H9 (cell line): ENCODE results near the gene CDKN3. TPM values are rescaled to one million over a fixed set of nuclear protein-coding genes. Genes with fewer than 3 reads are reported as not detected.

Source experiments
- DNase-seq: peaks from one replicate; pipeline ENCODE4 v3.0.0-alpha.2; 2017
- H2AFZ ChIP-seq: one replicate; pipeline ENCODE4 v1.6.1; 2013; ENCODE audit warnings: mild to moderate bottlenecking, low read length, control low read depth, moderate library complexity
- H2AK5ac ChIP-seq: 2 replicates; pipeline ENCODE4 v1.6.1; 2013; ENCODE audit warnings: low read length, control low read depth, mixed read lengths; ENCODE audit not compliant: insufficient read length
- H2BK120ac ChIP-seq: one replicate; pipeline ENCODE4 v1.6.1; 2013; ENCODE audit warnings: low read depth, mild to moderate bottlenecking, low read length, control low read depth, inconsistent platforms; ENCODE audit not compliant: poor library complexity, severe bottlenecking
- H2BK12ac ChIP-seq: 2 replicates; pipeline ENCODE4 v1.6.1; 2013; ENCODE audit warnings: low read length, control low read depth, mixed read lengths, low read depth; ENCODE audit not compliant: insufficient read length
- H2BK15ac ChIP-seq: 2 replicates; pipeline ENCODE4 v1.6.1; 2013; ENCODE audit warnings: low read depth, low read length, control low read depth
- H2BK20ac ChIP-seq: one replicate; pipeline ENCODE4 v1.6.1; 2013; ENCODE audit warnings: low read depth, mild to moderate bottlenecking, low read length, control low read depth, inconsistent platforms; ENCODE audit not compliant: poor library complexity, severe bottlenecking
- H2BK5ac ChIP-seq: 2 replicates; pipeline ENCODE4 v1.6.1; 2013; ENCODE audit warnings: low read length, control low read depth, mixed read lengths; ENCODE audit not compliant: insufficient read length
- H3K14ac ChIP-seq: 2 replicates; pipeline ENCODE4 v1.6.1; 2013; ENCODE audit warnings: low read length, control low read depth; ENCODE audit not compliant: insufficient read depth
- H3K18ac ChIP-seq: 2 replicates; pipeline ENCODE4 v1.6.1; 2013; ENCODE audit warnings: low read depth, mild to moderate bottlenecking, mixed read lengths, low read length, control low read depth; ENCODE audit not compliant: insufficient read length
- H3K23ac ChIP-seq: 2 replicates; pipeline ENCODE4 v1.6.1; 2013; ENCODE audit warnings: low read length, control low read depth, mixed read lengths, low read depth; ENCODE audit not compliant: insufficient read length
- H3K23me2 ChIP-seq: 2 replicates; pipeline ENCODE4 v1.6.1; 2013; ENCODE audit warnings: low read depth, mild to moderate bottlenecking, mixed read lengths, low read length, control low read depth; ENCODE audit not compliant: insufficient read length, poor library complexity, severe bottlenecking
- H3K27ac ChIP-seq: 2 replicates; pipeline ENCODE4 v1.5.1; 2013; ENCODE audit warnings: low read length, control low read depth, mixed read lengths, low read depth; ENCODE audit not compliant: insufficient read length
- H3K27me3 ChIP-seq: 2 replicates; pipeline ENCODE4 v1.6.1; 2013; ENCODE audit warnings: low read length, control low read depth, inconsistent platforms; ENCODE audit not compliant: insufficient read depth
- H3K4ac ChIP-seq: 2 replicates; pipeline ENCODE4 v1.6.1; 2013; ENCODE audit warnings: low read depth, mild to moderate bottlenecking, control low read depth, inconsistent platforms, low read length, moderate library complexity
- H3K4me1 ChIP-seq: 2 replicates; pipeline ENCODE4 v1.6.1; 2013; ENCODE audit warnings: low read length, control low read depth, inconsistent platforms; ENCODE audit not compliant: insufficient read depth
- H3K4me2 ChIP-seq: 2 replicates; pipeline ENCODE4 v1.6.1; 2013; ENCODE audit warnings: low read length, control low read depth, mixed read lengths; ENCODE audit not compliant: insufficient read length, insufficient read depth
- H3K56ac ChIP-seq: 2 replicates; pipeline ENCODE4 v1.6.1; 2013; ENCODE audit warnings: low read depth, mild to moderate bottlenecking, mixed read lengths, low read length, control low read depth; ENCODE audit not compliant: insufficient read length
- H3K79me1 ChIP-seq: 2 replicates; pipeline ENCODE4 v1.6.1; 2013; ENCODE audit warnings: low read depth, mild to moderate bottlenecking, moderate library complexity, low read length, control low read depth, inconsistent platforms; ENCODE audit not compliant: insufficient read depth, poor library complexity, severe bottlenecking
- H3K79me2 ChIP-seq: 2 replicates; pipeline ENCODE4 v1.6.1; 2013; ENCODE audit warnings: low read length, control low read depth, inconsistent platforms; ENCODE audit not compliant: insufficient read depth
- H3K9ac ChIP-seq: 2 replicates; pipeline ENCODE4 v1.6.1; 2013; ENCODE audit warnings: low read length, control low read depth, mixed read lengths; ENCODE audit not compliant: insufficient read length; ENCODE audit errors: extremely low read depth
- H3K9me3 ChIP-seq: one replicate; pipeline ENCODE4 v1.6.1; 2013; ENCODE audit warnings: low read depth, low read length, inconsistent platforms; ENCODE audit not compliant: control insufficient read depth
- H3T11ph ChIP-seq: one replicate; pipeline ENCODE4 v1.6.1; 2013; ENCODE audit warnings: mild to moderate bottlenecking, low read length, control low read depth, inconsistent platforms
- H4K20me1 ChIP-seq: one replicate; pipeline ENCODE4 v1.6.1; 2013; ENCODE audit not compliant: control insufficient read depth, insufficient read length, insufficient read depth
- H4K5ac ChIP-seq: 2 replicates; pipeline ENCODE4 v1.6.1; 2013; ENCODE audit warnings: low read depth, mild to moderate bottlenecking, mixed read lengths, low read length, control low read depth; ENCODE audit not compliant: insufficient read length
- H4K8ac ChIP-seq: replicated peaks from 2 replicates; pipeline ENCODE4 v1.6.1; 2013; ENCODE audit warnings: low read length, control low read depth, mixed read lengths, low read depth; ENCODE audit not compliant: insufficient read length
- H4K91ac ChIP-seq: 2 replicates; pipeline ENCODE4 v1.6.1; 2013; ENCODE audit warnings: low read depth, mild to moderate bottlenecking, moderate library complexity, mixed read lengths, low read length, control low read depth; ENCODE audit not compliant: insufficient read length
- H3K27ac Mint-ChIP-seq, 3 experiments: 2 replicates in 2 of 3; 3 replicates in 1 of 3; pipeline ENCODE4 v1.8.0; 2020 to 2021; ENCODE audit warnings: mixed read lengths in 3 of 3, mild to moderate bottlenecking in 1 of 3, moderate library complexity in 1 of 3
- H3K27me3 Mint-ChIP-seq: 2 replicates; pipeline ENCODE4 v1.8.0; 2021; ENCODE audit warnings: low read depth, mild to moderate bottlenecking, moderate library complexity, mixed read lengths
- H3K36me3 Mint-ChIP-seq, 3 experiments: 2 replicates in 2 of 3; 3 replicates in 1 of 3; pipeline ENCODE4 v1.8.0; 2020 to 2021; ENCODE audit warnings: low read depth in 3 of 3, mixed read lengths in 3 of 3; ENCODE audit not compliant: insufficient read depth in 1 of 3
- H3K4me1 Mint-ChIP-seq, 2 experiments: 2 replicates each; pipeline ENCODE4 v1.8.0; 2020; ENCODE audit warnings: mixed read lengths in 2 of 2
- H3K4me3 Mint-ChIP-seq, 2 experiments: 2 replicates in 1 of 2; 3 replicates in 1 of 2; pipeline ENCODE4 v1.8.0; 2020 to 2021; ENCODE audit warnings: mild to moderate bottlenecking in 2 of 2, mixed read lengths in 2 of 2, moderate library complexity in 1 of 2
- H3K9me3 Mint-ChIP-seq, 2 experiments: 2 replicates in 1 of 2; 3 replicates in 1 of 2; pipeline ENCODE4 v1.8.0; 2020; ENCODE audit warnings: mild to moderate bottlenecking in 2 of 2, mixed read lengths in 2 of 2, moderate library complexity in 1 of 2
- WGBS: extraction: QIAGEN DNeasy Blood & Tissue Kit; methylation state at CpG from one replicate; pipeline ENCODE4 v1.1.7; 2013; ENCODE audit warnings: missing lambda C conversion rate, low lambda C conversion rate, mixed read lengths; ENCODE audit not compliant: insufficient read length; ENCODE audit errors: extremely low coverage; 5-methylcytosine and 5-hydroxymethylcytosine counted together
- total RNA-seq: library from RNA; stranded (reverse); gene quantifications from 2 replicates; pipeline ENCODE4 v1.2.1, GENCODE V29; 2021
- TF ChIP-seq, protein P1 (sequence below): fragments of 200-600 bp; sonication (generic); conservative IDR thresholded peaks from 3 replicates; pipeline ENCODE4 v1.8.0; 2021; ENCODE audit warnings: antibody characterized with exemption, mild to moderate bottlenecking

Gene CDKN3
- total RNA-seq, 1 experiment from 2014 or later, result 45.9 TPM

DNA sequence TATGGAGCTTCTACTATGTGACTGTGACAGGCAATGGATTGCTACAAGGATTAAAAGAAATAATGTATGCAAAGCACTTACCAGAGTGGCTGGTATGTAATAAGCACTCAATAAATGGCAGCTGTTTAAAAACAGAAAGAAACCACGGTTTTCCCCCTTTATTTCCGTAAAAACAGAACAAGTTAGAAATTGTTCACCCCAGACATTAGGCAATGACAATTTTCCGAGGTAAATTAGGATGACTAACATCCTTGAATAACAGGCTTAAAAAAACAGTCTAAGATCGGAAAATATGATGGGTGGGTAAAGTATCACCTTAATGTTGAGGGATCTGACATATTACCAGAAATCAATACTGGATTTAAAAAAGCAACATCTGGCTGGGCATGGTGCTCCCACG is 65.2 kb downstream of the CDKN3 start:
- no peak overlapping the region for H4K5ac ChIP-seq
- no peaks in the 10 kb centered on the region for H3K79me1 ChIP-seq
- H3K27ac ChIP-seq, result no peak overlapping the region
- H4K20me1 ChIP-seq, result no peaks in the 10 kb centered on the region
- no peaks in the 10 kb centered on the region for H3K4me1 ChIP-seq
- no peak overlapping the region for H3K18ac ChIP-seq
- no peak overlapping the region for H3K9ac ChIP-seq
- H2BK5ac ChIP-seq, result no peak overlapping the region
- no peaks in the 10 kb centered on the region for H3K23me2 ChIP-seq
- H3K14ac ChIP-seq, result no peak overlapping the region
- TF ChIP-seq, protein P1, sequence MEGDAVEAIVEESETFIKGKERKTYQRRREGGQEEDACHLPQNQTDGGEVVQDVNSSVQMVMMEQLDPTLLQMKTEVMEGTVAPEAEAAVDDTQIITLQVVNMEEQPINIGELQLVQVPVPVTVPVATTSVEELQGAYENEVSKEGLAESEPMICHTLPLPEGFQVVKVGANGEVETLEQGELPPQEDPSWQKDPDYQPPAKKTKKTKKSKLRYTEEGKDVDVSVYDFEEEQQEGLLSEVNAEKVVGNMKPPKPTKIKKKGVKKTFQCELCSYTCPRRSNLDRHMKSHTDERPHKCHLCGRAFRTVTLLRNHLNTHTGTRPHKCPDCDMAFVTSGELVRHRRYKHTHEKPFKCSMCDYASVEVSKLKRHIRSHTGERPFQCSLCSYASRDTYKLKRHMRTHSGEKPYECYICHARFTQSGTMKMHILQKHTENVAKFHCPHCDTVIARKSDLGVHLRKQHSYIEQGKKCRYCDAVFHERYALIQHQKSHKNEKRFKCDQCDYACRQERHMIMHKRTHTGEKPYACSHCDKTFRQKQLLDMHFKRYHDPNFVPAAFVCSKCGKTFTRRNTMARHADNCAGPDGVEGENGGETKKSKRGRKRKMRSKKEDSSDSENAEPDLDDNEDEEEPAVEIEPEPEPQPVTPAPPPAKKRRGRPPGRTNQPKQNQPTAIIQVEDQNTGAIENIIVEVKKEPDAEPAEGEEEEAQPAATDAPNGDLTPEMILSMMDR, result no peak
- DNase-seq, result no peak
- H3K56ac ChIP-seq, result no peak overlapping the region
- no peak overlapping the region for H2BK120ac ChIP-seq
- H4K91ac ChIP-seq, result no peak overlapping the region
- H2AFZ ChIP-seq, result no peak overlapping the region
- no peaks in the 10 kb centered on the region for H3K79me2 ChIP-seq
- H3K9me3 Mint-ChIP-seq, result peaks cover 26 to 29% of the 10 kb centered on the region in 2 experiments
- no peak overlapping the region for H4K8ac ChIP-seq
- H3K27me3 ChIP-seq, result no peaks in the 10 kb centered on the region
- no peak overlapping the region for H2BK12ac ChIP-seq
- H2BK15ac ChIP-seq, result no peak overlapping the region
- no peak overlapping the region for H3T11ph ChIP-seq
- H2BK20ac ChIP-seq, result no peak overlapping the region
- no peak overlapping the region for H3K23ac ChIP-seq
- H2AK5ac ChIP-seq, result no peak overlapping the region
- H3K4me1 Mint-ChIP-seq, result no peaks in the 10 kb centered on the region
- H3K4ac ChIP-seq, result no peak overlapping the region
- H3K9me3 ChIP-seq, result peaks cover 12% of the 10 kb centered on the region
- H3K4me3 Mint-ChIP-seq, result no peak overlapping the region
- WGBS, result no CpG with 5 or more reads among the region's 5 CpGs
- peaks cover 2% of the 10 kb centered on the region; the same call in 1 of the 2 replicates for H3K27me3 Mint-ChIP-seq
- H3K4me2 ChIP-seq, result no peak overlapping the region
- no peak overlapping the region for H3K27ac Mint-ChIP-seq
- peaks cover 11 to 18% (median 16%) of the 10 kb centered on the region in 3 experiments for H3K36me3 Mint-ChIP-seq
